HepG2 (cell line): Measurements from ENCODE around the gene IAH1. TPM values are rescaled to one million over a fixed set of nuclear protein-coding genes. Genes with fewer than 3 reads are reported as not detected.

Experiments
- ATAC-seq: fragments of 200-7000 bp; cut with Tn5 transposase; 3 replicates; pipeline ENCODE4 v1.9.1; 2020; ENCODE audit warnings: mild to moderate bottlenecking, moderate library complexity
- BruUV-seq: library from RNA; stranded (reverse); fragments of 400-500 nt; replicated peaks from 2 replicates; lab custom pipeline; 2021; lab: Mats Ljungman, UMichigan
- CTCF ChIA-PET: fragments of 300-600 bp; formaldehyde crosslinking; extraction: SDS; loops from one replicate; lab custom pipeline; 2021; ENCODE audit warnings: low total read pairs, inconsistent platforms, low intra/inter-chr PET ratio; lab: Yijun Ruan, JAX
- POLR2A ChIA-PET: fragments of 350-600 bp; sonication (Branson Sonifier 250); formaldehyde crosslinking; loops from one replicate; lab custom pipeline; 2020; ENCODE audit warnings: antibody characterized with exemption, inconsistent platforms; lab: Yijun Ruan, JAX
- DNase-seq: peaks from one replicate; pipeline ENCODE4 v3.0.0-alpha.2; 2015; ENCODE audit warnings: low spot score
- FAIRE-seq: peaks from 3 replicates; lab custom pipeline; 2011; peaks lifted over from hg19 to GRCh38; lab: Jason Lieb, UNC
- H2AFZ ChIP-seq: one replicate; pipeline ENCODE4 v1.6.1; 2011; ENCODE audit warnings: low read length, inconsistent platforms
- H3K27ac ChIP-seq: fragments of 300-600 bp; 3 replicates; pipeline ENCODE4 v1.8.0; 2011; ENCODE audit warnings: mixed run types, mild to moderate bottlenecking, mixed read lengths, low read length, inconsistent platforms; ENCODE audit not compliant: insufficient read depth; ENCODE audit errors: extremely low read length
- H3K27me3 ChIP-seq, 2 experiments: fragments of 200-600 bp in 1 of 2; 2 replicates in 1 of 2; 3 replicates in 1 of 2; pipeline versions ENCODE4 v1.6.0 to v1.8.0; 2011; ENCODE audit warnings: low read length in 2 of 2, mild to moderate bottlenecking in 2 of 2, moderate library complexity in 2 of 2, inconsistent platforms in 1 of 2; ENCODE audit not compliant: insufficient read depth in 2 of 2, control insufficient read depth in 1 of 2
- H3K36me3 ChIP-seq, 2 experiments: fragments of 200-600 bp in 1 of 2; replicated peaks in 1 of 2; 2 replicates in 1 of 2; 3 replicates in 1 of 2; pipeline versions ENCODE4 v1.5.1 to v1.8.0; 2011; ENCODE audit warnings: low read length in 2 of 2, inconsistent platforms in 1 of 2; ENCODE audit not compliant: insufficient read depth in 2 of 2, control insufficient read depth in 1 of 2
- H3K4me1 ChIP-seq: 2 replicates; pipeline ENCODE4 v1.5.1; 2012; ENCODE audit warnings: low read length, inconsistent platforms; ENCODE audit not compliant: insufficient read depth
- H3K4me2 ChIP-seq: 2 replicates; pipeline ENCODE4 v1.6.0; 2011; ENCODE audit warnings: low read depth, low read length, inconsistent platforms
- H3K4me3 ChIP-seq, 3 experiments: fragments of 200-600 bp in 1 of 3; sonication (generic), shearing (Covaris generic) in 1 of 3; replicated peaks in 1 of 3; 2 replicates each; pipeline ENCODE4 v1.5.1; 2011 to 2016; ENCODE audit warnings: low read length in 3 of 3, inconsistent platforms in 2 of 3, low read depth in 2 of 3, mild to moderate bottlenecking in 2 of 3, control low read depth in 1 of 3, mixed read lengths in 1 of 3; ENCODE audit not compliant: insufficient read depth in 1 of 3
- H3K79me2 ChIP-seq: one replicate; pipeline ENCODE4 v1.6.1; 2011; ENCODE audit warnings: low read length, inconsistent platforms; ENCODE audit not compliant: insufficient read depth
- H3K9ac ChIP-seq: 2 replicates; pipeline ENCODE4 v1.6.0; 2011; ENCODE audit warnings: mild to moderate bottlenecking, low read depth, low read length, inconsistent platforms; ENCODE audit not compliant: insufficient read depth
- H3K9me3 ChIP-seq: 2 replicates; pipeline ENCODE4 v1.5.1; 2012; ENCODE audit warnings: mild to moderate bottlenecking, low read length
- H4K20me1 ChIP-seq: 2 replicates; pipeline ENCODE4 v1.6.0; 2011; ENCODE audit warnings: inconsistent platforms, mild to moderate bottlenecking, low read length, moderate library complexity; ENCODE audit not compliant: insufficient read depth
- FOXJ3 ChIP-seq: sonication (generic); formaldehyde crosslinking; IDR thresholded peaks from 2 replicates; pipeline ENCODE4 v1.4.0; 2020; ENCODE audit warnings: missing genetic modification reagents, mild to moderate bottlenecking, borderline replicate concordance
- KDM2A ChIP-seq: sonication (generic); formaldehyde crosslinking; IDR thresholded peaks from 2 replicates; pipeline ENCODE4 v1.4.0; 2020; ENCODE audit warnings: low read depth, missing genetic modification reagents, borderline replicate concordance
- MAF1 ChIP-seq: sonication (generic); formaldehyde crosslinking; IDR thresholded peaks from 2 replicates; pipeline ENCODE4 v1.5.0; 2020; ENCODE audit warnings: missing genetic modification reagents, borderline replicate concordance
- POLR2AphosphoS5 ChIP-seq: IDR thresholded peaks from 2 replicates; pipeline ENCODE4 v1.6.1; 2012; ENCODE audit warnings: low read depth, low read length
- PRMT3 ChIP-seq: sonication (generic); formaldehyde crosslinking; IDR thresholded peaks from 2 replicates; pipeline ENCODE4 v1.8.1; 2022; ENCODE audit warnings: low read depth, mild to moderate bottlenecking, moderate library complexity, missing genetic modification reagents, borderline replicate concordance
- SP5 ChIP-seq: IDR thresholded peaks from 2 replicates; pipeline ENCODE4 v1.6.1; 2016; ENCODE audit warnings: low read depth, borderline replicate concordance
- SPEN ChIP-seq: sonication (generic); formaldehyde crosslinking; IDR thresholded peaks from 2 replicates; pipeline ENCODE4 v1.5.1; 2020; ENCODE audit warnings: low read depth, mild to moderate bottlenecking, missing genetic modification reagents
- ZNF33A ChIP-seq: sonication (generic); formaldehyde crosslinking; IDR thresholded peaks from 2 replicates; pipeline ENCODE4 v1.5.1; 2020; ENCODE audit warnings: missing genetic modification reagents, mild to moderate bottlenecking, moderate library complexity, borderline replicate concordance
- ZNF343 ChIP-seq: sonication (generic); formaldehyde crosslinking; IDR thresholded peaks from 2 replicates; pipeline ENCODE4 v1.4.0; 2020; ENCODE audit warnings: mild to moderate bottlenecking, missing genetic modification reagents
- ZNF350 ChIP-seq: sonication (generic); formaldehyde crosslinking; IDR thresholded peaks from 2 replicates; pipeline ENCODE4 v1.4.0; 2020; ENCODE audit warnings: mild to moderate bottlenecking, low read depth, missing genetic modification reagents, borderline replicate concordance
- ZNF567 ChIP-seq: sonication (generic); formaldehyde crosslinking; IDR thresholded peaks from 2 replicates; pipeline ENCODE4 v1.8.1; 2023; ENCODE audit warnings: mild to moderate bottlenecking, missing genetic modification reagents, borderline replicate concordance
- ZNF629 ChIP-seq: sonication (generic); formaldehyde crosslinking; conservative IDR thresholded peaks from 2 replicates; pipeline ENCODE4 v1.5.0; 2020; ENCODE audit warnings: missing genetic modification reagents
- WGBS: methylation state at CpG from one replicate; pipeline ENCODE4 v1.1.6; 2017; ENCODE audit warnings: low lambda C conversion rate; 5-methylcytosine and 5-hydroxymethylcytosine counted together
- in situ Hi-C: cut with HindIII; loops from 2 replicates; pipeline ENCODE4 v1.10.0; 2017; ENCODE audit warnings: low pct_unique_long_range_greater_than_20kb; ENCODE audit not compliant: extremely low pct_ligation_motif_present
- intact Hi-C: fragments of 100-400 bp; cut with micrococcal nuclease; formaldehyde crosslinking; loops from one replicate; pipeline ENCODE4 v1.10.0; 2022; ENCODE audit not compliant: unreplicated experiment
- polyA plus RNA-seq, 8 experiments: library from polyadenylated mRNA; depleted of rRNA in 3 of 8; stranded (reverse) in 7 of 8; unstranded in 1 of 8; fragments of >200 nt; fragmentation: Illumina TruSeq in 4 of 8; extraction: Trizol in 4 of 8; gene quantifications; 2 replicates each; pipeline versions ENCODE4 v1.2.1 to v1.2.3, GENCODE V29; 2011 to 2016; ENCODE audit warnings: low read depth in 4 of 8, missing spikeins in 1 of 8, mixed read lengths in 1 of 8; ENCODE audit not compliant: insufficient read depth in 1 of 8
- total RNA-seq, 5 experiments: library from RNA; depleted of rRNA; stranded (reverse); fragments of >200 nt; fragmentation: Illumina TruSeq; extraction: Trizol; gene quantifications; 2 replicates each; pipeline ENCODE4 v1.2.3, GENCODE V29; 2016; ENCODE audit warnings: low read depth in 1 of 5
- TF ChIP-seq, protein P1 (sequence below): sonication (generic); formaldehyde crosslinking; IDR thresholded peaks from 2 replicates; pipeline ENCODE4 v1.5.1; 2020; ENCODE audit warnings: missing genetic modification reagents, mild to moderate bottlenecking, borderline replicate concordance
- TF ChIP-seq, protein P2 (sequence below): IDR thresholded peaks from 2 replicates; pipeline ENCODE4 v1.6.1; 2016; ENCODE audit warnings: low read depth, control low read depth
- TF ChIP-seq, protein P3 (sequence below): sonication (generic); formaldehyde crosslinking; IDR thresholded peaks from 2 replicates; pipeline ENCODE4 v1.8.1; 2022; ENCODE audit warnings: low read depth, mild to moderate bottlenecking, missing genetic modification reagents

IAH1 gene
- total and polyA plus RNA-seq, 2 of the 13 experiments (the other 11 are each of a cell fraction or from before 2014, with no cell fraction given): 43.6 to 44.4 TPM

DNA sequence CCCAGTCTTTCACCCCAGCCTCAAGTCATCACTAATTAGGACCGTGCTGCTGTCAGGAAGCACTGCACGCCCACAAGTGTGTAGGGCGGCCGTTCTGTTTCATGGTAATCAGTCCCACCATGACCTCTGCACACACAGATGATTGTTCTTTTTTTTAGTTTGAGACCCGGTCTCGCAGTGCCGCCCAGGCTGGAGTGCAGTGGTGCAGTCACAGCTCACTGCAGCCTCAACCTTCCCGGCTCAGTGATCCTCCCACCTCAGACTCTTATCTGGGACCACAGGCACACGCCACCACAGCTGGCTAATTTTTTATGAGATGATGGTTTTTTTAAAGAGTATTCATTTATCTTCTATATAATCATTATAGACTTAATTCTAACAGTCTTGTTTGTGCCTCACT, 1.8 kb upstream of the IAH1 start (continued):
- TF ChIP-seq, protein P1, sequence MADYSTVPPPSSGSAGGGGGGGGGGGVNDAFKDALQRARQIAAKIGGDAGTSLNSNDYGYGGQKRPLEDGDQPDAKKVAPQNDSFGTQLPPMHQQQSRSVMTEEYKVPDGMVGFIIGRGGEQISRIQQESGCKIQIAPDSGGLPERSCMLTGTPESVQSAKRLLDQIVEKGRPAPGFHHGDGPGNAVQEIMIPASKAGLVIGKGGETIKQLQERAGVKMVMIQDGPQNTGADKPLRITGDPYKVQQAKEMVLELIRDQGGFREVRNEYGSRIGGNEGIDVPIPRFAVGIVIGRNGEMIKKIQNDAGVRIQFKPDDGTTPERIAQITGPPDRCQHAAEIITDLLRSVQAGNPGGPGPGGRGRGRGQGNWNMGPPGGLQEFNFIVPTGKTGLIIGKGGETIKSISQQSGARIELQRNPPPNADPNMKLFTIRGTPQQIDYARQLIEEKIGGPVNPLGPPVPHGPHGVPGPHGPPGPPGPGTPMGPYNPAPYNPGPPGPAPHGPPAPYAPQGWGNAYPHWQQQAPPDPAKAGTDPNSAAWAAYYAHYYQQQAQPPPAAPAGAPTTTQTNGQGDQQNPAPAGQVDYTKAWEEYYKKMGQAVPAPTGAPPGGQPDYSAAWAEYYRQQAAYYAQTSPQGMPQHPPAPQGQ (CRISPR knock-in tag): no peak
- TF ChIP-seq SP5 (CRISPR knock-in tag): no peak

DNA sequence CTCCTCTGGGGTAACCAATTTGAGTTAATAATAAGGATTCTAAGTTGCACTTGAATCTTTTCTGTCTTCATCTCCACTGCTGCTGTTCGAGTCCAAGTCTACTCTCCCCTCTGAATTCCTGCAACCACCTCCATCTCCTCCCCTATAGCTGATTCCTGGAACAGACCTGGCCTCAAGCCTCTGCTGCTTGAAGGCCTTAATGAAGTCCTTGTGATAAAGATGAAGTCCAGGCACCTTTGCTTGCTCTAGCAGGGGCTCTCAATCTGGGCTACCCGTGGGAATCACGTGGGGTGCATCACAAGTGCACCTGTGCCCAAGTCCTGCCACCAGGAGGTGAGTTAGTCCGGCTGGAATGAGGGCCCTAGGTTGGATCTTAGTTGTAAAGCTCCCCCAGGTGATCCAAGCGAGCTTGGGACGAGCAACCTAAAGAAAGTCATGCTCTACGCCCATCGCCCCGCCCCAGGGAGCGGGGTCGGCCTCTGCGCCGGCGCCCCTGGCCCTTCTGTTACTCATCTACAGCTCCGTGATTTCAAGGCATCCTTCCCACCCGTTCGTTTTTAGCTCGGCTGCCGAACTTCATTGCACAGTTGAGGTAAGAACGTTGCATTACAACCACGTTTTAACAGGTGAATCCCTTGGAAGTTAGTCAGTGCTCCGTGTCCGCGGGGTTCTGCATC, 905 bp upstream of the IAH1 start:
- peak overlapping the region; percentile 67; the same call in 1 of the 2 replicates for H3K9ac ChIP-seq
- BruUV-seq: no TSS peak

More for the DNA sequence above, 905 bp upstream of the IAH1 start:
- Histone ChIP-seq H3K27ac (no peak overlapping the region), H3K4me1 (peaks cover 16% of the 10 kb centered on the region), H3K36me3 (peaks cover 7 to 38% of the 10 kb centered on the region in 2 experiments; a peak in 4 of 5 replicates), H3K27me3 (no peaks in the 10 kb centered on the region), H3K79me2 (no peaks in the 10 kb centered on the region), H3K4me2 (peak overlapping the region; percentile 51)
- POLR2A ChIA-PET: interaction anchor here (1.0 to 1.4 kb wide), 2 partner anchors 51 to 157 kb away, joined by 3 to 4 read pairs; partner anchors contain the start of gene YWHAQ
- FAIRE-seq: peak; percentile 4
- in situ Hi-C loops: no loop called here
- peak; percentile 55 for ATAC-seq
- CTCF ChIA-PET: no interaction called here
- peak; percentile 41 for DNase-seq
- TF ChIP-seq MAF1 (no peak), PRMT3 (CRISPR knock-in tag) (no peak), KDM2A (CRISPR knock-in tag) (0 out of 2 replicates have a peak, but pooled peaks have one; percentile 20), ZNF343 (CRISPR knock-in tag) (no peak), FOXJ3 (CRISPR knock-in tag) (no peak), ZNF350 (CRISPR knock-in tag) (0 out of 2 replicates have a peak, but pooled peaks have one; percentile 42), SPEN (CRISPR knock-in tag) (no peak), ZNF629 (CRISPR knock-in tag) (no peak), ZNF567 (no peak), POLR2AphosphoS5 (0 out of 2 replicates have a peak, but pooled peaks have one; percentile 18), ZNF33A (CRISPR knock-in tag) (no peak)
- TF ChIP-seq, protein P2, sequence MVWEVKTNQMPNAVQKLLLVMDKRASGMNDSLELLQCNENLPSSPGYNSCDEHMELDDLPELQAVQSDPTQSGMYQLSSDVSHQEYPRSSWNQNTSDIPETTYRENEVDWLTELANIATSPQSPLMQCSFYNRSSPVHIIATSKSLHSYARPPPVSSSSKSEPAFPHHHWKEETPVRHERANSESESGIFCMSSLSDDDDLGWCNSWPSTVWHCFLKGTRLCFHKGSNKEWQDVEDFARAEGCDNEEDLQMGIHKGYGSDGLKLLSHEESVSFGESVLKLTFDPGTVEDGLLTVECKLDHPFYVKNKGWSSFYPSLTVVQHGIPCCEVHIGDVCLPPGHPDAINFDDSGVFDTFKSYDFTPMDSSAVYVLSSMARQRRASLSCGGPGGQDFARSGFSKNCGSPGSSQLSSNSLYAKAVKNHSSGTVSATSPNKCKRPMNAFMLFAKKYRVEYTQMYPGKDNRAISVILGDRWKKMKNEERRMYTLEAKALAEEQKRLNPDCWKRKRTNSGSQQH (CRISPR knock-in tag): no peak
- TF ChIP-seq, protein P3, sequence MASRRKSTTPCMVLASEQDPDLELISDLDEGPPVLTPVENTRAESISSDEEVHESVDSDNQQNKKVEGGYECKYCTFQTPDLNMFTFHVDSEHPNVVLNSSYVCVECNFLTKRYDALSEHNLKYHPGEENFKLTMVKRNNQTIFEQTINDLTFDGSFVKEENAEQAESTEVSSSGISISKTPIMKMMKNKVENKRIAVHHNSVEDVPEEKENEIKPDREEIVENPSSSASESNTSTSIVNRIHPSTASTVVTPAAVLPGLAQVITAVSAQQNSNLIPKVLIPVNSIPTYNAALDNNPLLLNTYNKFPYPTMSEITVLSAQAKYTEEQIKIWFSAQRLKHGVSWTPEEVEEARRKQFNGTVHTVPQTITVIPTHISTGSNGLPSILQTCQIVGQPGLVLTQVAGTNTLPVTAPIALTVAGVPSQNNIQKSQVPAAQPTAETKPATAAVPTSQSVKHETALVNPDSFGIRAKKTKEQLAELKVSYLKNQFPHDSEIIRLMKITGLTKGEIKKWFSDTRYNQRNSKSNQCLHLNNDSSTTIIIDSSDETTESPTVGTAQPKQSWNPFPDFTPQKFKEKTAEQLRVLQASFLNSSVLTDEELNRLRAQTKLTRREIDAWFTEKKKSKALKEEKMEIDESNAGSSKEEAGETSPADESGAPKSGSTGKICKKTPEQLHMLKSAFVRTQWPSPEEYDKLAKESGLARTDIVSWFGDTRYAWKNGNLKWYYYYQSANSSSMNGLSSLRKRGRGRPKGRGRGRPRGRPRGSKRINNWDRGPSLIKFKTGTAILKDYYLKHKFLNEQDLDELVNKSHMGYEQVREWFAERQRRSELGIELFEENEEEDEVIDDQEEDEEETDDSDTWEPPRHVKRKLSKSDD (CRISPR knock-in tag): 0 out of 2 replicates have a peak, but pooled peaks have one; percentile 13
- TF ChIP-seq, all 625 proteins: peak for 4
- H3K4me3 ChIP-seq: peak overlapping the region in 1 of 3 experiments; percentile 68; a peak in 3 of 6 replicates
- H2AFZ ChIP-seq: no peak overlapping the region
- intact Hi-C loops: no loop called here
- H4K20me1 ChIP-seq: no peaks in the 10 kb centered on the region
- WGBS: 86% methylated on average over 24 of the region's 24 CpGs
- H3K9me3 ChIP-seq: no peaks in the 10 kb centered on the region
